Measurements from ENCODE around the gene DNAH8.
"Not testable (repeated sequence)": the region's sequence is repeated elsewhere in the genome, so short reads cannot be mapped to it uniquely, and the experiment has no call there.

The DNAH8 gene

GRCh38 chr6:38915205-38915925 is 200.3 kb downstream of the DNAH8 start:
- no peak for DNase-seq

- DNase-seq, result not testable (repeated sequence)
These were observed 206.4 kb downstream of the DNAH8 start for GRCh38 chr6:38921540-38921939.

- no peak for DNase-seq
These were observed 209.8 kb downstream of the DNAH8 start for GRCh38 chr6:38924791-38925509.

GRCh38 chr6:38929560-38929959 is 214.4 kb downstream of the DNAH8 start:
- DNase-seq, result no peak

- DNase-seq, result no peak
These were observed 218.3 kb downstream of the DNAH8 start for GRCh38 chr6:38933426-38933825.

- DNase-seq, result no peak
These were observed 219.9 kb downstream of the DNAH8 start for GRCh38 chr6:38935051-38935450.

GRCh38 chr6:38937839-38938613 is 222.9 kb downstream of the DNAH8 start:
- no peak for DNase-seq

- no peak for DNase-seq
These were observed 223.6 kb downstream of the DNAH8 start for GRCh38 chr6:38938741-38939140.

- DNase-seq, result no peak
These were observed 227.3 kb downstream of the DNAH8 start for GRCh38 chr6:38942442-38942841.

- DNase-seq, result no peak
These were observed 227.9 kb downstream of the DNAH8 start for GRCh38 chr6:38942965-38943364.

- no peak for DNase-seq
These were observed 228.9 kb downstream of the DNAH8 start for GRCh38 chr6:38943964-38944363.

GRCh38 chr6:38944655-38945279 is 229.7 kb downstream of the DNAH8 start:
- DNase-seq, result no peak

- DNase-seq, result no peak
These were observed 240.8 kb downstream of the DNAH8 start for GRCh38 chr6:38955861-38956260.

GRCh38 chr6:38957426-38957825 is 242.3 kb downstream of the DNAH8 start:
- DNase-seq, result no peak

GRCh38 chr6:38959138-38959537 is 244.0 kb downstream of the DNAH8 start:
- DNase-seq, result no peak

- DNase-seq, result no peak
These were observed 253.6 kb downstream of the DNAH8 start for GRCh38 chr6:38968702-38969149.

- peak in 1 of 2 experiments; percentile 11 for DNase-seq
These were observed 258.3 kb downstream of the DNAH8 start for GRCh38 chr6:38973178-38974057.

- no peak for DNase-seq
These were observed 259.5 kb downstream of the DNAH8 start for GRCh38 chr6:38974389-38975151.

GRCh38 chr6:38975621-38976049 is 260.5 kb downstream of the DNAH8 start:
- no peak for DNase-seq

GRCh38 chr6:38976051-38976450 is 260.9 kb downstream of the DNAH8 start:
- no peak for DNase-seq

Measured in activated CD4-positive, alpha-beta T cell treated with anti-CD3 and anti-CD28 coated beads, Interleukin-2, amount 50 U/mL, for 48 hours (primary cell).